Adipose tissue (tissue), 3 donors: ENCODE measurements around the gene PTEN. TPM values are rescaled to one million over a fixed set of nuclear protein-coding genes. Genes with fewer than 3 reads are reported as not detected.
"Not testable (repeated sequence)": the region's sequence is repeated elsewhere in the genome, so short reads cannot be mapped to it uniquely, and the experiment has no call there.

Experiments
- H3K27ac ChIP-seq: one replicate; pipeline ENCODE4 v1.5.1; 2013; ENCODE audit warnings: low read depth, low read length
- WGBS, 3 donors: extraction: QIAGEN DNeasy Blood & Tissue Kit; methylation state at CpG; one replicate each; pipeline ENCODE4 v1.1.7; 2013; 5-methylcytosine and 5-hydroxymethylcytosine counted together
- polyA plus RNA-seq, 3 donors: library from polyadenylated mRNA; stranded (reverse); fragments of 200-250 nt; gene quantifications; one replicate each; pipeline ENCODE4 v1.2.3, GENCODE V29; 2013
- donor health status: healthy with polysubstance abuse.
- donor health status: Bipolar disorder and iron deficiency.
- donor health status: healthy.

Gene PTEN
- polyA plus RNA-seq: 100 to 1,000 TPM in 1 of 3 donors, 10 to 100 TPM in 2; 18.1 to 106 (median 46.5) TPM

- peak within 1 kb of the TSS; percentile 96 for H3K27ac ChIP-seq
- 0 to 1% (median 1%) methylated on average over 65 to 89 of the region's 89 CpGs for WGBS, 3 donors
These were observed at the start of gene PTEN, which contains the start of gene KLLN for GRCh38 chr10:87863053-87863943. PTEN (plus strand) TSS chr10:87863625; CDS start chr10:87864470, 845 bp downstream. KLLN (minus strand) TSS chr10:87863533; CDS start chr10:87862487, 1,046 bp downstream.

- H3K27ac ChIP-seq: no peak overlapping the region
- 57 to 73% (median 71%) methylated on average over 9 of the region's 9 CpGs for WGBS, 3 donors
These were observed 47.1 kb upstream of the PTEN start for GRCh38 chr10:87816163-87816897.

- WGBS, 3 donors: 15 to 30% (median 23%) methylated on average over 10 of the region's 10 CpGs
- no peak overlapping the region for H3K27ac ChIP-seq
These were observed 46.4 kb upstream of the PTEN start for GRCh38 chr10:87816898-87817608.

GRCh38 chr10:87817609-87818504, 45.6 kb upstream of the PTEN start, which contains the start of gene ATAD1:
ATAD1 (minus strand) TSS chr10:87818226; CDS start chr10:87814599, 3,627 bp downstream.
- WGBS, 3 donors: 0% methylated on average over 60 of the region's 60 CpGs
- no peak within 1 kb of the TSS for H3K27ac ChIP-seq

- no peak overlapping the region for H3K27ac ChIP-seq
- WGBS, 3 donors: 14 to 18% (median 15%) methylated on average over 29 of the region's 29 CpGs
These were observed 44.7 kb upstream of the PTEN start for GRCh38 chr10:87818505-87819288.

- H3K27ac ChIP-seq: no peak overlapping the region
- WGBS, 3 donors: 87 to 92% (median 89%) methylated on average over 6 of the region's 6 CpGs
These were observed 44.2 kb upstream of the PTEN start for GRCh38 chr10:87819289-87819585.

- no peak overlapping the region for H3K27ac ChIP-seq
These were observed 36.8 kb upstream of the PTEN start for GRCh38 chr10:87826653-87827052.

- 87 to 96% (median 89%) methylated on average over 2 of the region's 2 CpGs for WGBS, 3 donors
- no peak overlapping the region for H3K27ac ChIP-seq
These were observed 35.7 kb upstream of the PTEN start for GRCh38 chr10:87827681-87828080.

- H3K27ac ChIP-seq: not testable (repeated sequence)
- WGBS, 3 donors: 90 to 99% (median 95%) methylated on average over 4 of the region's 4 CpGs
These were observed 34.4 kb upstream of the PTEN start for GRCh38 chr10:87829051-87829450.

GRCh38 chr10:87829986-87830729, 33.3 kb upstream of the PTEN start:
- no peak overlapping the region for H3K27ac ChIP-seq

GRCh38 chr10:87836098-87836497, 27.3 kb upstream of the PTEN start:
- H3K27ac ChIP-seq: no peak overlapping the region
- WGBS, 3 donors: 79 to 93% (median 92%) methylated on average over 4 of the region's 4 CpGs

GRCh38 chr10:87837445-87837844, 26.0 kb upstream of the PTEN start:
- no peak overlapping the region for H3K27ac ChIP-seq

GRCh38 chr10:87838650-87839049, 24.8 kb upstream of the PTEN start:
- 60 to 93% (median 78%) methylated on average over 2 of the region's 2 CpGs for WGBS, 3 donors
- no peak overlapping the region for H3K27ac ChIP-seq

GRCh38 chr10:87841186-87841585, 22.2 kb upstream of the PTEN start:
- no peak overlapping the region for H3K27ac ChIP-seq
- 89 to 93% (median 92%) methylated on average over 3 of the region's 3 CpGs for WGBS, 3 donors

- WGBS, 3 donors: 64 to 91% (median 90%) methylated on average over 1 of the region's 1 CpG
- no peak overlapping the region for H3K27ac ChIP-seq
These were observed 21.2 kb upstream of the PTEN start for GRCh38 chr10:87842220-87842641.

GRCh38 chr10:87842776-87843497, 20.5 kb upstream of the PTEN start:
- H3K27ac ChIP-seq: no peak overlapping the region
